HepG2 (cell line): Measurements from ENCODE around the gene SOX12. TPM values are rescaled to one million over a fixed set of nuclear protein-coding genes. Genes with fewer than 3 reads are reported as not detected.
A peak's percentile ranks its signal among the peaks of the same experiment; 100 is the strongest.

Experiments used
- ARNT2 ChIP-seq: sonication (generic); formaldehyde crosslinking; IDR thresholded peaks from 2 replicates; pipeline ENCODE4 v1.8.0; 2022; ENCODE audit warnings: mild to moderate bottlenecking, low read depth, missing genetic modification reagents, moderate library complexity
- ATF7 ChIP-seq, 2 experiments: fragments of 450-650 bp in 1 of 2; sonication (generic) in 1 of 2; formaldehyde crosslinking in 1 of 2; IDR thresholded peaks; 2 replicates each; pipeline versions ENCODE4 v1.4.0 to v1.6.1; 2016 to 2020; ENCODE audit warnings: antibody characterized with exemption in 1 of 2, mild to moderate bottlenecking in 1 of 2, missing genetic modification reagents in 1 of 2
- DPF2 ChIP-seq: sonication (generic); formaldehyde crosslinking; IDR thresholded peaks from 2 replicates; pipeline ENCODE4 v1.4.0; 2020; ENCODE audit warnings: mild to moderate bottlenecking, low read depth, missing genetic modification reagents, borderline replicate concordance
- FOXA1 ChIP-seq, 2 experiments: fragments of 450-650 bp in 1 of 2; sonication (generic) in 1 of 2; formaldehyde crosslinking in 1 of 2; IDR thresholded peaks; 2 replicates each; pipeline versions ENCODE4 v1.4.0 to v1.6.1; 2016 to 2020; ENCODE audit warnings: missing genetic modification reagents in 1 of 2
- HNRNPUL1 ChIP-seq: fragments of 200-400 bp; formaldehyde crosslinking; IDR thresholded peaks from 2 replicates; pipeline ENCODE4 v1.6.1; 2017; ENCODE audit warnings: low read depth, mild to moderate bottlenecking, low read length, moderate library complexity
- IRX3 ChIP-seq: sonication (generic); formaldehyde crosslinking; IDR thresholded peaks from 2 replicates; pipeline ENCODE4 v1.8.1; 2023; ENCODE audit warnings: mild to moderate bottlenecking, low read depth, missing genetic modification reagents, borderline replicate concordance
- KLF12 ChIP-seq: sonication (generic); formaldehyde crosslinking; IDR thresholded peaks from 2 replicates; pipeline ENCODE4 v1.4.0; 2020; ENCODE audit warnings: missing genetic modification reagents, borderline replicate concordance
- MED13 ChIP-seq: sonication (generic); formaldehyde crosslinking; IDR thresholded peaks from 2 replicates; pipeline ENCODE4 v1.5.0; 2020; ENCODE audit warnings: missing genetic modification reagents
- NFYC ChIP-seq: IDR thresholded peaks from 2 replicates; pipeline ENCODE4 v1.6.1; 2016; ENCODE audit warnings: missing genetic modification reagents, missing compliant biosample characterization
- REPIN1 ChIP-seq: sonication (generic); formaldehyde crosslinking; IDR thresholded peaks from 2 replicates; pipeline ENCODE4 v1.8.0; 2022; ENCODE audit warnings: missing genetic modification reagents, low read depth, mild to moderate bottlenecking, borderline replicate concordance
- SIN3A ChIP-seq: IDR thresholded peaks from 2 replicates; pipeline ENCODE4 v1.6.1; 2011; ENCODE audit warnings: low read depth, mild to moderate bottlenecking, control low read depth, low read length, borderline replicate concordance
- TP53 ChIP-seq: sonication (generic); formaldehyde crosslinking; conservative IDR thresholded peaks from 2 replicates; pipeline ENCODE4 v1.4.0; 2020; ENCODE audit warnings: missing genetic modification reagents
- ZNF160 ChIP-seq: sonication (generic); formaldehyde crosslinking; IDR thresholded peaks from 2 replicates; pipeline ENCODE4 v1.8.0; 2022; ENCODE audit warnings: mild to moderate bottlenecking, inconsistent platforms, missing genetic modification reagents
- ZNF224 ChIP-seq: sonication (generic); formaldehyde crosslinking; IDR thresholded peaks from 2 replicates; pipeline ENCODE4 v1.5.0; 2020; ENCODE audit warnings: mild to moderate bottlenecking, missing genetic modification reagents
- ZNF230 ChIP-seq: sonication (generic); formaldehyde crosslinking; IDR thresholded peaks from 2 replicates; pipeline ENCODE4 v1.4.0; 2020; ENCODE audit warnings: mild to moderate bottlenecking, missing genetic modification reagents
- ZNF30 ChIP-seq: sonication (generic); formaldehyde crosslinking; IDR thresholded peaks from 2 replicates; pipeline ENCODE4 v1.5.0; 2020; ENCODE audit warnings: mild to moderate bottlenecking, missing genetic modification reagents
- ZNF343 ChIP-seq: sonication (generic); formaldehyde crosslinking; IDR thresholded peaks from 2 replicates; pipeline ENCODE4 v1.4.0; 2020; ENCODE audit warnings: mild to moderate bottlenecking, missing genetic modification reagents
- ZNF547 ChIP-seq: sonication (generic); formaldehyde crosslinking; IDR thresholded peaks from 2 replicates; pipeline ENCODE4 v1.5.1; 2020; ENCODE audit warnings: mild to moderate bottlenecking, missing genetic modification reagents
- ZNF644 ChIP-seq: IDR thresholded peaks from 2 replicates; pipeline ENCODE4 v1.6.1; 2016; ENCODE audit warnings: low read depth
- ZNF672 ChIP-seq: sonication (generic); formaldehyde crosslinking; IDR thresholded peaks from 2 replicates; pipeline ENCODE4 v1.8.1; 2022; ENCODE audit warnings: missing genetic modification reagents
- polyA plus RNA-seq, 8 experiments: library from polyadenylated mRNA; depleted of rRNA in 3 of 8; stranded (reverse) in 7 of 8; unstranded in 1 of 8; fragments of >200 nt; fragmentation: Illumina TruSeq in 4 of 8; extraction: Trizol in 4 of 8; gene quantifications; 2 replicates each; pipeline versions ENCODE4 v1.2.1 to v1.2.3, GENCODE V29; 2011 to 2016; ENCODE audit warnings: low read depth in 4 of 8, missing spikeins in 1 of 8, mixed read lengths in 1 of 8; ENCODE audit not compliant: insufficient read depth in 1 of 8
- total RNA-seq, 5 experiments: library from RNA; depleted of rRNA; stranded (reverse); fragments of >200 nt; fragmentation: Illumina TruSeq; extraction: Trizol; gene quantifications; 2 replicates each; pipeline ENCODE4 v1.2.3, GENCODE V29; 2016; ENCODE audit warnings: low read depth in 1 of 5
- TF ChIP-seq, protein P1 (sequence below): IDR thresholded peaks from 2 replicates; pipeline ENCODE4 v1.6.1; 2016; ENCODE audit warnings: low read depth, borderline replicate concordance
- TF ChIP-seq, protein P2 (sequence below): sonication (generic); formaldehyde crosslinking; IDR thresholded peaks from 2 replicates; pipeline ENCODE4 v1.4.0; 2020; ENCODE audit warnings: mild to moderate bottlenecking, missing genetic modification reagents
- TF ChIP-seq, protein P3 (sequence below): sonication (generic); formaldehyde crosslinking; IDR thresholded peaks from 2 replicates; pipeline ENCODE4 v1.5.1; 2020; ENCODE audit warnings: missing genetic modification reagents, mild to moderate bottlenecking, borderline replicate concordance
- TF ChIP-seq, protein P4 (sequence below): sonication (generic); formaldehyde crosslinking; IDR thresholded peaks from 2 replicates; pipeline ENCODE4 v1.8.1; 2023; ENCODE audit warnings: missing genetic modification reagents, inconsistent platforms, borderline replicate concordance

Gene SOX12
- total and polyA plus RNA-seq, 2 of the 13 experiments (the other 11 are each of a cell fraction or from before 2014, with no cell fraction given): 10.0 to 18.7 TPM

DNA sequence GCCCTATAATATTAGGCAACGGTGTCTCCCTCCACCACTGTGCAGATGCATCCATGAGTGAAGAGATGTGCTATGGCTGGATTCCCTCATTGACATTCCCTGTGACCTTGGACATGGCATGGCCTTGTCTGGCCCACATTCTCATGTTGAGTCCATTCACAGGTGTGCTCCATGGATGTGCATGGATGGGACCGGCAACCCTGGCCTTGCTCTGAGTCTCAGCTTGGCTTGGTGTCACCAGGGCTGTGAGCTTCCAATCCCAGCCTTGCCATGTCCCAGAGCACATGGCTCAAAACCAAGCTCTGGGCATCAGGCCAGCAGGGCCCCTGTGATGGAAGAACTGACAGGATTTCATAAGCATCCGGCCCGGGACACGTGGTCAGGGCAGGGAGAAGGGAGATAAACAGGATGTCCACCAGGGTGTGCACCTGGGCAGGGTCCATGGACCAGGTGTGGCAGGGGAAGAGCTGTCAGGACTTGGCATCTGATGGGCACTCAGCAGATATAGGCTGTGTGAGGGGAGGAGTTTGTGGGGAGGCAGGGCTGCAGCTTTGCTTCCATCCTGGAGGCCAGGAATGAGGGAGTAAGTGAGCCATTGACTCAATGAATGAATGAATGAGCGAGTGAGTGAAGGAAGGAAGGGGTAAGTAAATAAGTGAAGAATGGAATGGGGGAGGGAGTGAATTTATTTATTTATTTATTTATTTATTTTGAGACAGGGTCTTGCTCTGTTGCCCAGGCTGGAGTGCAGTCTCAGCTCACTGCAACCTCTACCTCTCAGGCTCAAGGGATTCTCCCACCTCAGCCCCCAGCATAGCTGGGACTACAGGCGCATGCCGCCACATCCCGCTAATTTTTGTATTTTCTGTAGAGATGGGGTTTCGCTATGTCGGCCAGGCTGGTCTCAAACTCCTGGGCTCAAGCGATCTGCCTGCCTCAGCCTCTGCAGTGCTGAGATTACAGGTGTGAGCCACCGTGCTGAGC lies 37.2 kb downstream of the SOX12 start (continued):
- no peak for TF ChIP-seq HNRNPUL1
- no peak for TF ChIP-seq ZNF672 (CRISPR knock-in tag)
- peak; percentile 99 for TF ChIP-seq ZNF230
- TF ChIP-seq, protein P1, sequence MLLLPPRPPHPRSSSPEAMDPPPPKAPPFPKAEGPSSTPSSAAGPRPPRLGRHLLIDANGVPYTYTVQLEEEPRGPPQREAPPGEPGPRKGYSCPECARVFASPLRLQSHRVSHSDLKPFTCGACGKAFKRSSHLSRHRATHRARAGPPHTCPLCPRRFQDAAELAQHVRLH: peak; percentile 100
- peak; percentile 49; the same call in 1 of the 2 replicates for TF ChIP-seq ZNF30 (CRISPR knock-in tag)
- TF ChIP-seq, protein P2, sequence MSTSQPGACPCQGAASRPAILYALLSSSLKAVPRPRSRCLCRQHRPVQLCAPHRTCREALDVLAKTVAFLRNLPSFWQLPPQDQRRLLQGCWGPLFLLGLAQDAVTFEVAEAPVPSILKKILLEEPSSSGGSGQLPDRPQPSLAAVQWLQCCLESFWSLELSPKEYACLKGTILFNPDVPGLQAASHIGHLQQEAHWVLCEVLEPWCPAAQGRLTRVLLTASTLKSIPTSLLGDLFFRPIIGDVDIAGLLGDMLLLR: peak; percentile 98
- TF ChIP-seq REPIN1 (CRISPR knock-in tag): peak; percentile 100
- peak; percentile 97 for TF ChIP-seq ZNF224 (CRISPR knock-in tag)
- 0 out of 2 replicates have a peak, but pooled peaks have one; percentile 12 for TF ChIP-seq IRX3 (CRISPR knock-in tag)
- peak; percentile 78 for TF ChIP-seq MED13 (CRISPR knock-in tag)
- TF ChIP-seq, protein P3, sequence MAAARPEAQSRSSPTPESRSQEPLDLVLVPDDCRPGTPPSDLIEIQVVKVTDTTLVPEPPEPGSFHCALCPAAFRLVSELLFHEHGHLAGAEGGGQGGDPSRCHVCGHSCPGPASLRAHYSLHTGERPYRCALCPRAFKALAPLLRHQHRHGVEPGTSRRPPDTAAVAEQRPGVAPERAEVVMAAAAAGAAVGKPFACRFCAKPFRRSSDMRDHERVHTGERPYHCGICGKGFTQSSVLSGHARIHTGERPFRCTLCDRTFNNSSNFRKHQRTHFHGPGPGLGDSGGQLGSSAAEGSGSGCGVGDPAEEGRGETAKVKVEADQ (CRISPR knock-in tag): peak; percentile 97; the same call in 1 of the 2 replicates
- TF ChIP-seq NFYC (CRISPR knock-in tag): peak; percentile 69
- TF ChIP-seq TP53 (CRISPR knock-in tag): no peak
- TF ChIP-seq SIN3A: peak; percentile 89; the same call in 1 of the 2 replicates
- TF ChIP-seq ARNT2 (CRISPR knock-in tag): peak; percentile 100
- TF ChIP-seq, protein P4, sequence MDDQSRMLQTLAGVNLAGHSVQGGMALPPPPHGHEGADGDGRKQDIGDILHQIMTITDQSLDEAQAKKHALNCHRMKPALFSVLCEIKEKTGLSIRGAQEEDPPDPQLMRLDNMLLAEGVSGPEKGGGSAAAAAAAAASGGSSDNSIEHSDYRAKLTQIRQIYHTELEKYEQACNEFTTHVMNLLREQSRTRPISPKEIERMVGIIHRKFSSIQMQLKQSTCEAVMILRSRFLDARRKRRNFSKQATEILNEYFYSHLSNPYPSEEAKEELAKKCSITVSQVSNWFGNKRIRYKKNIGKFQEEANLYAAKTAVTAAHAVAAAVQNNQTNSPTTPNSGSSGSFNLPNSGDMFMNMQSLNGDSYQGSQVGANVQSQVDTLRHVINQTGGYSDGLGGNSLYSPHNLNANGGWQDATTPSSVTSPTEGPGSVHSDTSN (CRISPR knock-in tag): no peak
- TF ChIP-seq ATF7 (IDR thresholded peaks at IDR 0.05): peak; percentile 32; the same call in 1 of the 2 replicates
- peak; percentile 96 for TF ChIP-seq ATF7 (CRISPR knock-in tag; IDR thresholded peaks at IDR 0.05)
- peak; percentile 96 for TF ChIP-seq ZNF547 (CRISPR knock-in tag)
- TF ChIP-seq ZNF160 (CRISPR knock-in tag): no peak
- TF ChIP-seq ZNF343 (CRISPR knock-in tag): peak; percentile 95; the same call in 1 of the 2 replicates
- no peak for TF ChIP-seq KLF12 (CRISPR knock-in tag)
- peak; percentile 88 for TF ChIP-seq DPF2 (CRISPR knock-in tag)
- no peak for TF ChIP-seq FOXA1 (IDR thresholded peaks at IDR 0.05)
- TF ChIP-seq FOXA1 (CRISPR knock-in tag; IDR thresholded peaks at IDR 0.05): peak; percentile 84
- peak; percentile 100 for TF ChIP-seq ZNF644 (CRISPR knock-in tag)
